T47D (cell line): Measurements from ENCODE around the gene ISL1.

Experiments
- DNase-seq, 2 experiments: peaks; one replicate each; pipeline versions ENCODE4 v3.0.0 to v3.0.0-alpha.2; 2011 to 2012; ENCODE audit warnings: low read depth in 1 of 2, low spot score in 1 of 2
- JUND ChIP-seq: IDR thresholded peaks from 2 replicates; pipeline ENCODE4 v1.6.1; 2012; ENCODE audit warnings: low read depth
- in situ Hi-C: cut with HindIII; loops from 2 replicates; pipeline ENCODE4 v1.10.0; 2016; ENCODE audit warnings: low sequenced_read_pairs, low pct_unique_long_range_greater_than_20kb

ISL1 gene

DNA sequence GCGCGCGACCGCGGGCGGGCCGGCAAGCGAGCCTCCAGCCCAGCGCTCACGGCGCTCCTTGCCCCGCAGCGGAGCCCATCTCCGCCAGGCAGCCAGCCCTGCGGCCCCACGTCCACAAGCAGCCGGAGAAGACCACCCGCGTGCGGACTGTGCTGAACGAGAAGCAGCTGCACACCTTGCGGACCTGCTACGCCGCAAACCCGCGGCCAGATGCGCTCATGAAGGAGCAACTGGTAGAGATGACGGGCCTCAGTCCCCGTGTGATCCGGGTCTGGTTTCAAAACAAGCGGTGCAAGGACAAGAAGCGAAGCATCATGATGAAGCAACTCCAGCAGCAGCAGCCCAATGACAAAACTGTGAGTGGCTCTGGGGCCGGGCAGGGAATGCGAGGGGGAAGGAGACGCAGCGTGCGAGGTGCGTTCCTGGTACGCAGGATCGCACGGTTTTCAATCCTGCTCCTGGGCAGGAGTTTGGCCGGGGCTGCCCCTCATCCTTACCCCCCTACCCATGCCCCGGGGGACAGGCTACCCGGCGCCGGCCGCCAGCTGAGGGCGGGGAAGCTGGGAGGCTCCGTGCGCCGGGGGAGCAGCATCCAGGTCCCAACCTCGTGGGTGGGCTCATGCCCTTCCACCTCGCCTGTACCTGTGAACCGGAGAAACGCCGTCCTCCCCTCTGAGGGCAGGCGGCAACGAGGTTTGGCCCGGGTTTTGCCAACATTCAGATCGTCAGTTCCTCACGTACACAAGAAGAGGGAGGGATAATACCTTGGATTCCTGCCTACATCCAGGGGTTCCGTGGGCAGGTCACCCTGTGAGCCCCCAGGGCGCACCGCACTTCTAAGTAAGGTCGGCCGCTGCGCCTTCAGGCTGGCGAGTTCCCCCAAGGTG, 6.6 kb downstream of the ISL1 start:
- no peak for DNase-seq
- in situ Hi-C loops: no loop called here
- TF ChIP-seq JUND: no peak

DNA sequence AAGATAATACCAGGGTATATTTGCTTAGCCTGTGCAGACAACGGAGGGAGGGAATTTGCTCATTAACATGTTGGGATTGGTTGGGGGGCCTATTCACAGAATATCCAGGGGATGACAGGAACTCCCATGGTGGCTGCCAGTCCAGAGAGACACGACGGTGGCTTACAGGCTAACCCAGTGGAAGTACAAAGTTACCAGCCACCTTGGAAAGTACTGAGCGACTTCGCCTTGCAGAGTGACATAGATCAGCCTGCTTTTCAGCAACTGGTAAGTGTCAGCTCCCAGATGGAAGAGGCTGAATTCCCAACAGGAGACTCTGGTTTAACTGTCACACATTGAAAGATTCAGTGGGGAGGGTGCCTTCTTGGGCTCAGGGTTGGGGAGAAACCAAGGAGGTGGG, 7.9 kb downstream of the ISL1 start:
- in situ Hi-C loops: no loop called here
- DNase-seq: no peak
- TF ChIP-seq JUND: no peak

DNA sequence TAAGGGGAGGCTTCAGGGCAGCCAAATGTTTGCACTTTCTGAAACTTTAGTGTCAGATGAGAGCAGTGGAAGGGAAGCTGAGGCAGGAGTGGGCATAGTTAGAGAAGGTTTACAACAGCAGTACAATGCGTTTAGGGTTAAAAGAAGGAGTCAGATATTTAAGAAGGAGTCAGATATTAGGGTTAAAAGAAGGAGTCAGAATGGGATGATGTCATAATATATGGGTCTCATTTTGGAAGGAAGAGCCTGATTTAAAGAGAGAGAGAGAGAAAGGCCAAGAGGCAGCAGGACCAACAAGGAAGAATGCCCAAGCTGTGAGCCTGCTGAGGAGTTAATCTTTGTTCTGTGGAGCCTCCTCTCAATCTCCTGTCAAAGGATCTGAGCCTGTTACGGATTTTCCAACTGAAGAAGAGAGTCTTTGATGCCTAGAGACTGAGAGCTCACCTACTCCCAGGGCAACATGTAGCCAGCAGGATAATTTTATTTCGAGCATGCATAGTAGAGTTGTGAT, 9.5 kb downstream of the ISL1 start:
- no peak for TF ChIP-seq JUND
- DNase-seq: no peak
- in situ Hi-C loops: no loop called here

DNA sequence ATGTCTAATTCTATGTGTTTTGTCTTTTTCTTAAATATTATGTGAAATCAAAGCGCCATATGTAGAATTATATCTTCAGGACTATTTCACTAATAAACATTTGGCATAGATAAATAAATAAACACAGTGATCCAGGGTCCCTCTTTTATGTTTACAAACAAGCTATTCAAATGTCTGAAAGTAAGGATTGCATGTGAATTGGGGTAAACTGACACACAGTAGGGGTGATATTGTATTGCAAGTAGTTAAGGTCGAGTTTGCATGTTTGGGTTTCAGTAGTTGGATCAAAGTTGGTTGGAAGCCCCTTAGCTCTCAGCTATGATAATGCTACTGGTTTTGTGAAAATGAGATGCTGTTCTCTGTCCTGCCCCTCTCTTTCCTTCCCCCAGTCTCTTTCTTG, 11.4 kb downstream of the ISL1 start:
- no peak for TF ChIP-seq JUND
- DNase-seq: no peak
- in situ Hi-C loops: no loop called here

DNA sequence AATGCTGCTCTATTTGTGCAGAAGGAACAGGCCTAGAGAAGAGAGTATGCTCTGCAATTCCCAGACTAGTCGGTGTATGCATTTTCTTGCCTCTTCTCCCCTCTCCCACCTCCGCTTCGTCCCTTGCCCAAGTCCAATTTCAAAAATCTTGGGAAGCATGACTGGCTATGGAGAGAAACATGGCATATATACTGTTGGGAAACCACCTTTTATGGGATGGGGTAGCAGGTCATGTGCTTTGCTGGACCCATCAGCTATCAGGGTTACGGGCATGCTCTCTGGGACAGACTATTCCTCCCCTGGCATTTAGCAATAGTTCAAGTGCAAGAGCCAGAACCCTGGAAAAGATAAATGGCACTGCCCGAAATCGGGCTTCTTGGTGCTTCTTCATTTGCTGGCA, 12.0 kb downstream of the ISL1 start:
- DNase-seq: no peak
- in situ Hi-C loops: no loop called here
- TF ChIP-seq JUND: no peak

DNA sequence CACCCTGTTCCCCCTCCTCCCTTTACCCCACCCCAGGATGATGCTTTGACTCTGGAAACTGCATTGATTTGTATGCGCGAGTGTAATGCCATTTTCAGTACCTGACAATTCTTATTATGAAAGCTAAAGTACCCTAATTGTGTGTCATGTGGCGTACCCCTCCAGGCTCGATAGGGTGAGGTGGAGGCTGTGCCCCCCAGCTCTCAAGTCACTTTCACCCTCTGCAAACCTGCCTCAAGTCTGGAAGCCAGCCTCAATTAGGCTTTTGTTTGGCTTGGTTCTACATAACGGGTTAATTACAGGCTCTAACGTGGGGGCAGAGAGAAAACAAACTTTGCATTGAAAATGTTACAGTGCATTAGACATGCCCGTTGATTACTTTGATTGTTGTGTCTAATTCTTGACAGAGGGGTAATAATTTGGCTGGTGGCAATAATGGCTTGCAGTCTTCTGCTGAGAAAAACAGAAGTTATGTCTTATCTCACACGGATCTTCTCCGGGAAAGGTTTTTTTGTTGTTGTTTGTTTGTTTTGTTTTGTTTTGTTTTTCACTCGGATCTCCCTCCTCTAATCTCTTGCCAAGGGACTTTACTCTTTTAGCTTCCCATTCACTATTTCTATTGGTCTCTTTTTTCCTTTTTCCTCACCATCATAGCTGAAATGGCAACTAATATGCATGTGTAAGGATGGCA, 12.6 kb downstream of the ISL1 start:
- TF ChIP-seq JUND: no peak
- in situ Hi-C loops: no loop called here
- no peak for DNase-seq

DNA sequence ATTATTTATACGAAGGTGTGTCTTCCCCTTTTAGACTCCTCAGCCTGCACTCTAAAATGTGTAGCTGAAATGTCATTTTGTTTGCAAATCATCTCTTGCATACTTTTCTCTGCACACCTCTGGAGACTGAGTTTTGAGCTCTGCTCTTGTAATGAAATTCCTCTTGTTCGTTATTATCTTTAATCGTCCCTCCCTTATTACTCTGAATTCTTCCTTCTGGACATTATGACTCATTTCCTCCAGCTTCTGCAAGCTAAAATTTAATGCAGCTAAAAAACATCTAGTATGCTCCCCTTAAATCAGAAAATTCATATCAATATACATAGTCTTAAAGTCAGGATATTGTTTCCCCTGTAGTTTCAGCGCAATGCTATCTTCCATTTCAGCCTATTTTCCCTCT, 13.5 kb downstream of the ISL1 start:
- in situ Hi-C loops: no loop called here
- TF ChIP-seq JUND: no peak
- DNase-seq: no peak

DNA sequence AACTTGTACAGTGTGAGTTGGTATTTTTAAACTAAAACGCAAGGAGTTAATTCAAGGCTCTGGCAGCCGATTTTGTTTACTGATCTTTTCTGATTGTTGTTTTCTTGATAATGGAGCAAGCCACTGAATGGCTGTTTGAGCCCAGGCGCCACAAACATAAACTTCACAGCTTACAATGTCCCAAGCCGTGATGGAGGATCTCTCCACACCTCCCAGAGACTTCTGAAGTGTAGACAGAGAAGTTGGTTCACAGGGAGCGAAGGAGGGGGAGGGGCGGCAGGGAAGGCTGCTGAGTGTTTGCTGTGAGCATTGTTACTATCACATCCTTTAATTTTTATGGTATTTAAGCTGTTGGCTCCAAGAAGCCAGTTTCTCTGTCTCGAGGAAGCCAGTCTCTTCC, 14.7 kb downstream of the ISL1 start:
- no peak for DNase-seq
- in situ Hi-C loops: no loop called here
- TF ChIP-seq JUND: no peak

DNA sequence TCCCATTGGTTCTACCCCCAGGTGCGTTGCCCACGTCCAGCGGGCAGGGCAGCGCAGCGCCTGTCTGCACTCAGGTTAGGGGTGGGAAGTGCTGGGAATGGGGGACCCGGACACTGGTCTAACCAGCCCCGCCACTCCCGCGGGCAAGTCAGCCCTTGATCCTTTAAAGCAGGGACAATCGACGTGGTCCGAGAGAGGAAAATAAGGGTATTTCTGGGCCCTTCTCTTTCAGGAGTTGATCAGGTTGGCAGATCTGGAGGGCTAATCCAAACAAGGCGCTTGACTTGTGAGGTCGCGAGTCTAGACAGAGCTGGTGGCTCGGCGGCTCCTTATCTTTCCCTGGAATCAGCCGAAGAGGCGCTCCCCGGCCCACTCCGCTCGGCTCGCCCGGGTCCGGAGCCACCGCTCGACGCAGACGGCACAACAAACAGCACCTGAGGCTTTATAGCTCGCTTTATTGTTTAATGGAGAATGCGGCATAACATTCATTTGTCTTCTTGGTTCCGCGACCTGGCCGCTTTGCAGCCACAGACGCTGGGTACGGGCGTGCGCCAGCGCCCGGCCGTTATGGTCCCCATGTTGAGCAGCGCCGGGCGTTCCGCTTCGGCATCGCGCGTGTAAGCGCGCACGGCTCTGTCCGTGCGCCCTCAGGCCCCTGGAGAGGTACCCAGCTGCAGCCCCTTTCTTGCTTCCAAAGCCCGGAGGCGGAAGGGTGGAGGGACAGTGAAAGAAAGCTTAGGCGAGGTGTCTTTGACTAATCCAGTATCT, 15.8 kb downstream of the ISL1 start:
- no peak for TF ChIP-seq JUND
- in situ Hi-C loops: no loop called here
- no peak for DNase-seq

DNA sequence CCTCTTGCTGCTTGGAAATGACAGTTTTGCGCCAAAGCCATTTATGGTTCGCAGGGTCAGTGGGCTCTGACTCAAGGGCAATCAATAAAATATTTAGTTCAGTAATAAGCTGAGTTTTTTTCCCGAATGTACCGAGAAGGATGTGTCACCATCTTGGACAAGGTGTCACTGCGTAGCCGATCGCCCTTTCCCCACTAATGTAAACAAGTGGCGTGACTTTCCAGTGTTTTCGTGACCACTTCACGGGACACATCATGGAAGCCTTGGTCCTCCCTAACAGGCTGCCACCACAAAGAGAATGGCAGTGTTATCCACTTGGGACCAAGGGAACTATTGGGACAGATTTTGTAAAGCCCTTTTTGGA, 16.4 kb downstream of the ISL1 start:
- no peak for DNase-seq
- in situ Hi-C loops: no loop called here
- TF ChIP-seq JUND: no peak

DNA sequence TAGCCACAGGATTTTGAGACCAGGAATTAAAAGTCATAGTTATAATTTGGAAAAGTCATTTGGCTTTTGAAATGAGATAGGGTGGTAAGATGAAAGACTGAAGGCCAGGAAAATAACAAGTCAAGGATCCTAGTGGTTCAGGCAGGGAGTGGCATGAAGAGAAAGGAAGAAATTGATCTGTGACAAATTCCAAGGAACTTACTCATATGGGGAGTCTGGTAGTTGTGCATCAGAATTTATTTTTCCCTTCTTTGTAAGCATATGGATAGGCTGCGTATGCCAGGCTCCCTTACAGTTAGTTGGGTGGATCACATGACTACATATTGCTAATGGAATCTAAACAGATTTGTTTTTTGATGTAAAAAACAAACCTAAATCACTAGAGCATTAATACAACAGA, 21.0 kb downstream of the ISL1 start:
- DNase-seq: no peak
- no peak for TF ChIP-seq JUND
- in situ Hi-C loops: no loop called here

DNA sequence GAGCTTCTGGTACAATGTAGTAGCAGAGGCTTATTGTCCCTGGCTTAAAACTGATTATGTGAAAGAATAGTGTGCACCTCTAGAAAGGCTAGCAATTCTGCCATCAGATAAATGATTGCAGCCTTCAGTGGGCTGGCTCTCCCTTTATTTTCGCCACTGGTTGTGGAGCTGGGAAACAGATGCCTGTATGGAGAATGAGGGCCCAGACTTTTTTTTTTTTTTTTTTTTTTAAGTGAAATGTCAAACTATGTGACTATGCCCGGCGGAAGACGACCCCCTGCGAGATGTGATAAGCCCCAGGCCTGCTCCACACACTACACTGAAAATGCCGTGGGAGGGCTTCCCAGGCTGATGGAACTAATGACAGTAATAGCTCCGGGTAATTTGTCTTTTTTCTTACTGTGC, 28.7 kb downstream of the ISL1 start:
- no peak for TF ChIP-seq JUND
- in situ Hi-C loops: no loop called here
- no peak for DNase-seq

DNA sequence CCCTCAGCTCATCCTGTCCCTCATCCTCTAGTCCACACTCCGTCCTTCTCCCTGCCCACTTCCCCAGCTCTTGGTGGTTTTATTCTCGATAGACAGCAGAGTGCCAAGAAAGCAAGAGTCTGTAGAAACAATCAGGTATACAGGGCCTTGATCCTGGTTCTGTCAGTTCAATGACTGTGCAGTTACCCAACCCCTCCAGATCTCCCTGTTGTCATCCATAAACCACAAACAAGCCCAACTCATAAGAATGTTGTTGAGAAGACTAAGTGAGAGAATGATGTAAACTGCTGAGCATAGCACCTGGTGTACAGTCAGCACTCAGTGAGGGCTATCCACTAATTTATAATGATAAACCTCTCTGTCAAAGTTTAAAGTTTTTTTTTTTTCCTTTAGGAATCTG, 31.3 kb downstream of the ISL1 start:
- in situ Hi-C loops: no loop called here
- no peak for TF ChIP-seq JUND
- DNase-seq: no peak
